Lower leg skin (tissue), 4 donors: Measurements from ENCODE around the gene EPHA1. TPM values are rescaled to one million over a fixed set of nuclear protein-coding genes. Genes with fewer than 3 reads are reported as not detected.

Experiments
- DNase-seq, 2 donors: peaks; one replicate each; pipeline ENCODE4 v3.0.0-alpha.2; 2019; ENCODE audit warnings: low spot score in 2 of 2
- H3K4me3 ChIP-seq: fragments of 200-600 bp; sonication (generic); 2 replicates; pipeline ENCODE4 v1.5.1; 2017; ENCODE audit warnings: mild to moderate bottlenecking, low read depth; ENCODE audit not compliant: poor library complexity, severe bottlenecking
- CTCF ChIP-seq, 3 donors: fragments of 450-650 bp; IDR thresholded peaks; one replicate each; pipeline ENCODE4 v1.5.1; 2016; ENCODE audit warnings: antibody characterized with exemption in 3 of 3, mild to moderate bottlenecking in 3 of 3, moderate library complexity in 2 of 3
- POLR2A ChIP-seq, 2 donors: fragments of 450-650 bp; IDR thresholded peaks; one replicate each; pipeline ENCODE4 v1.6.1; 2016 to 2017; ENCODE audit warnings: antibody characterized with exemption in 2 of 2, mild to moderate bottlenecking in 1 of 2, moderate library complexity in 1 of 2
- WGBS, 2 donors: methylation state at CpG; one replicate each; pipeline ENCODE4 v1.1.5; 2018; 5-methylcytosine and 5-hydroxymethylcytosine counted together
- intact Hi-C: fragments of 100-400 bp; cut with DNase I; formaldehyde crosslinking; loops from one replicate; pipeline ENCODE4 v1.15.0; 2023; ENCODE audit warnings: low total_unique reads
- total RNA-seq, 4 donors: library from RNA; depleted of rRNA; stranded (reverse); fragments of >200 nt; gene quantifications; one replicate each; pipeline ENCODE4 v1.1.0, GENCODE V29; 2016

The EPHA1 gene
- total RNA-seq, 4 donors from 2014 or later, result 51.7 to 94.5 (median 64.2) TPM

GRCh38 chr7:143363016-143363937, 45.4 kb downstream of the EPHA1 start:
- no peak overlapping the region for H3K4me3 ChIP-seq
- TF ChIP-seq POLR2A (IDR thresholded peaks at IDR 0.05) (no peak), CTCF (IDR thresholded peaks at IDR 0.05) (no peak)
- intact Hi-C loops, result no loop called here
- 43 to 46% methylated on average over 18 to 19 of the region's 19 CpGs for WGBS, 2 donors
- DNase-seq, result no peak

- TF ChIP-seq POLR2A (IDR thresholded peaks at IDR 0.05), result no peak
- TF ChIP-seq CTCF (IDR thresholded peaks at IDR 0.05), result no peak
- H3K4me3 ChIP-seq, result peak within 1 kb of the TSS; percentile 26
- DNase-seq, result no peak
- 1 to 2% methylated on average over 51 to 54 of the region's 112 CpGs for WGBS, 2 donors
- intact Hi-C loops, result no loop called here
These were observed 46.3 kb downstream of the EPHA1 start, which contains the start of gene FAM131B for GRCh38 chr7:143362131-143363015. TSS of gene FAM131B (minus strand) at chr7:143362713. CDS start at chr7:143362603, 110 bp downstream.

- intact Hi-C loops, result no loop called here
- no peak for TF ChIP-seq CTCF (IDR thresholded peaks at IDR 0.05)
- no peak for TF ChIP-seq POLR2A (IDR thresholded peaks at IDR 0.05)
- peak overlapping the region; percentile 26 for H3K4me3 ChIP-seq
- DNase-seq, result peak in 1 of 2 donors; percentile 68
- WGBS, 2 donors, result 5 to 6% methylated on average over 22 to 42 of the region's 46 CpGs
These were observed 47.0 kb downstream of the EPHA1 start for GRCh38 chr7:143361552-143362130.

GRCh38 chr7:143360788-143361551, 47.7 kb downstream of the EPHA1 start:
- intact Hi-C loops, result no loop called here
- 39 to 40% methylated on average over 19 of the region's 19 CpGs for WGBS, 2 donors
- H3K4me3 ChIP-seq, result no peak overlapping the region
- peak in 1 of 2 donors; percentile 79 for DNase-seq
- TF ChIP-seq CTCF (IDR thresholded peaks at IDR 0.05) (no peak), POLR2A (IDR thresholded peaks at IDR 0.05) (no peak)
